GM19397 (cell line): ENCODE measurements around the gene TNFRSF25.

Experiments
- ATAC-seq: cut with Tn5 transposase; IDR thresholded peaks from one replicate; pipeline ENCODE4 v1.9.1; 2021; ENCODE audit warnings: mild to moderate bottlenecking, moderate library complexity; ENCODE audit not compliant: unreplicated experiment

TNFRSF25 gene

DNA sequence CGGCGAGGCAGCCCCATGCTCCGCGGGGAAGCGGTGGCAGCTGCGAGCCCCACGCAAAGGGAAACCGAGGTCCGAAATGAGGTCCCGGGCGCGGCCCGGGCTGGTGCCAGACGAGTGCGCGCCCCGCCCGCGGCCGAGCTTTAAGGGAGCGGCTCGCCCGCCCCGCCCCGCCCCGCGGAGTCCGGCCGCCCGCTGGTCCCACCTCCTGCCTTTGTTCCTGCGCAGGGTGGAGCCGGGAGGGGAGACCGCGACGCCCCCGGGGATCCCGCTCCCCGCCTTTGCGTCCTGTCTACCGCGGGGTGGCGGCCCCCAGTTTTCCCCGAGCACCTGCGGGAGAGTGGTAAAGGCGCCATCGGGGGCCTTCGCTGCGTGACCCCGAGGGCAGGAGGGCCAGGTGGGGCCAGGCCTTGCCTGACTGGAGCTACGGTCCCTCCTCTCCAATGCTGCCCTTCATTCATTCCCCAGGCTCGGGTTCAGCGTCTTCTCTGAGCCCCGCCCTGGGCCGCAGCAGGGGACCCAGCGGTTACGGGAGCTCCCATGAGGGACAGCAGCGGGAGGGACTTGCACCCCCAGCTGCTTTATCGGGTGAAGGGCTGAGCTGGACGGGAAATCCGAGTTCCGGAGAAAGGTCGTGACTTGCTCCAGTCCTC is 46.0 kb downstream of the TNFRSF25 start, which contains the start of gene HES2:
Gene HES2 (minus strand): TSS at position 116 of the 650 bp plus-strand sequence. CDS start 99 bp downstream, at position 17.
- ATAC-seq: no peak

DNA sequence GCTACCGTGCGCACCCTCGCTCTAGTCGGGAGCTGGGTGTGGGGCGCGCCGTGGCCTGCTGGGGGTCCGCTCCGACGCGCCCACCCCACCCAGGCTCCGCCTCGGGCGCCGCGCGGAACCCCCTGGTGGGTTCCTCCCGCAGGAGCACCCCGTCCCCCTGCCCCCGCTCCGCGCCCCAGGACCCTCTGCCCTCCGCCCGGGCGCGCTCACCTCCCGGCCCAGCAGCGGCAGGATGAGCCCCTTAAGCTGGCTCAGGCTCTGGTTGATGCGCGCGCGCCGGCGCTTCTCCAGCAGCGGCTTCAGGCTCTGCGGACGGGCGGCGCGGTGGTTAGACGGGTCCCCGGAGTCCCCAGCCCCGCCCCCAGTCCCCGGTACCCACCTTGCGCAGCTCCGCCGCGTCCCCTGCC is 46.6 kb downstream of the TNFRSF25 start:
- no peak for ATAC-seq

DNA sequence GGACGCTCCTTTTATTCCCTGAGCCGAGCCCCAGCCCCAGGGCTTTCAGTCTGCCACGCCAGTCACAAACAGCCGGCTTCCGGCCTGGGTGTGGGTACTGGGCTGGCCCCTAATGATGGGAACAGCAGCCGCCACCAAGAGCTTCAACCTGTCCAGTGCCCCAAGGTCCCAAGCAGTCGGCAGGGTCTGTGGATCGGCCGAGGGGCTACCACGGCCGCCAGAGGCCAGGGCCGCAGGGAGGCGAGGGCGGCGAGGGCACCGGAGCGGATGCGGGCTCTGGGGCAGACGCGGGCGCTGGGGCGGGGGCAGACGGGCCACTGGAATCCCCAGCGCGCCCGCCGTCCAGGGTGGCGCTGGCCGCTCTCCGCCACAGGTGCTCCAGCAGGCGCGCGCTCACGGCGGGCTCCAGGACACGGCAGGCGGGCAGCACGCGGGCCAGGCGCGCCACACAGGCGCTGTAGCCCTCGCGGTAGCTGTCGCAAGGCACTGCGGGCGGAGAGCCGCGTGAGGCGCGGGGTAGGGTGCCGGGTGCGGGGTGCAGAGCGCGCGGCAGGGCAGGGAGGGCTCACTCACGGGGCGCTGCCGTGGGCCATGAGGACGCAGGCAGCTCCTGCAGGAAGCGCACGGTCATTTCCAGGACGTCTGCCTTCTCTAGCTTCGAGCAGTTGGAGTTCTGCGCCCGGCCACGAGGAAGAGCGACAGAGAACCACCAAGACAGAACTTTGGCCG is 47.1 kb downstream of the TNFRSF25 start:
- ATAC-seq: no peak

DNA sequence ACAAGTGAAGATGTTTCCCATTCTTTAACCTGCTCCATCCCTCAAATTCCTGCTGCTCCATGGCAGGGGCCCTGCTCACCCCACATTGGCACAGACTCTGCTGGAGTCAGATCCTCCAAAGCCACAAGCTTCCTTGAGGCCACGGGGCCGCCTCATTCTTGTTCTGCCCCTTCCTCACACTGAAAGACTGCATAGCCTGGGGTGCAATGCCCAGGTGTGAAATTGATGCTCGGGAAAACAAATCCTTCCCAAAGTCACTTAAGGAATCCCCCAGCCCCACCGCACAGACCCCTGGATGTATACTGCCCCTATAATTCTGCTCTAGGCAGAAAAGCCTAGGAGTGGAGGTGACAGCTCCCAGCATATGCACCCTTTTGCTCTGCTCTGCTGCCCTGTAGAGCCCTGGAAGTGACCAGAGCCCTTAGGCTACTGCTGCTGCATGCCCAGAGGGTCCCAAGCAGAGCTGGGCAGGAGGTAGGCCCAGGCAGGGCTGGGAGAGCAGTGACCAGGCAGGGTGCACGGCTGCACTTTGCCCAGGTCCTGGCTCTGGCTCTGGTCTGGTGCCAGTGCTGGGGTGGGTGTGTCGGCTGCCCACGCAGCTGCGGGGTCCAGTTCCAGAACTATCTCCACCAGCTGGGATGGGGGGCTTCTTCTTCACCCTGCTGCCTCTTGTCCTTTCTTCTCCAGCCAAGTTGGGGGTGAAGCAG is 47.9 kb downstream of the TNFRSF25 start:
- no peak for ATAC-seq

DNA sequence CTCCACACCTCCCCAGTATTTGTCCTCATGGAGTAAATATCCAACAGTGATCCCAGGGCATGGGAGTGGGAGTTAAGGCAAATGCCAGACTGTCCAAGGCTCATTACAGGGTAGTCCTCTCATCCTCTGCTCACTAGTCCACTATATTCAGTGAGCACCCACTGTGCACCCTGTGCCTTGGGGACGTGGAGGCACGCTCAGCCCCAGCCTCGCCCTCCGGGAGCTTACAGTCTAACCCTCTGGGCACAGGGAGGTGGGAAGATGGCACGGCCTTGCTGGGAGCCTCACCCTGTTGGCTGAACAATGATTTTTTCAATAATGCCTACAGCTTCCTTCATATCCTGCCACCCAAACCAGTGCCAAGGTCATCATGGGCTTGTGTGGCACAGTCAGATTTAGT is 49.1 kb downstream of the TNFRSF25 start:
- no peak for ATAC-seq

DNA sequence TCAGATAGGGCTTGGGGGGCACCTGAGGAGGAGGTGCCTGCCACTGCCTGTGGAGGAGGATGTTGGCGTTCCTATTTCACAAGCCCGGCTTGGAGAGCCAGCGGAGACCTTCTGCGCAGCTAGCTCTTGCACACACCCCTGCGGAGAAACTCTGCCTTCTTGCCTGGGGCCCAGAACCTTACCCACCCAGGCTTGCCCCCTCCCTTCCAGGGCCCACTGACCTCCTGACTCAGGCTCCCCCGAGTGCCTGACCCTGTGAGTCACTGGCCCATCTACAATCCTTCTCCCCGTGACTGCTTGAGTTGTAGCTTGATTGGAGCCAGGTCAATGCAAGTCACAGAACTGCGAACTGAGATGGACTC is 49.7 kb downstream of the TNFRSF25 start:
- ATAC-seq: no peak

DNA sequence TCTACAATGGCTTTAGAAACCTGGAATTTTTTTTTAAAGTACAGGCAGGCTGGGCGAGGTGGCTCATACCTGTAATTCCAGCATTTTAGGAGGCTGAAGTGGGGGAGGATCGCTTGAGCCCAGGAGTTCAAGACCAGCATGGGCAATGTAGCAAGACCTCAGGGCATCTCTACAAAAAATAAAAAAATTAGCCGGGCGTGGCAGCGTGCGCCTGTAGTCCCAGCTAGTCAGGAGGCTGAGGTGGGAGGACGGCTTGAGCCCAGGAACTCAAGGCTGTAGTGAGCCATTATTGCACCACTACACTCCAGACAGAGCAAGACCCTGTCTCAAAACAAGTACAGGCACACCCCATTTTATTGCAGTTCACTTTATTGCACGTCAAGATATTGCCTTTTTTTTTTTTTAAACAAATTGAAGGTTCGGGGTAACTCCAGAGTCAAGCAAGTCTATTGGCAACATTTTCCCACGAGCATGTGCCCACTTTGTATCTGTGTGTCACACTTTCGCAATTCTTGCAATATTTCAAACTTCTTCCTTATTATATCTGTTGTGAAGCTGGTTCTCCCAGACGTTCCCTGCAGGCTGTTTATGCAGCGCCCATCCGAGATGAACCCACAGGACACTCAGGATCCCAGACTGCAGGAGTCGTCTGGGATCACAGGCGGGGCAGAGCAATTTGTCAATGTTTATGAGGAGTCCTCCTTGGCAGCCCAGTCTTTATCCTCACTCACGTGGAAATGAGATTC is 50.9 kb downstream of the TNFRSF25 start:
- no peak for ATAC-seq

DNA sequence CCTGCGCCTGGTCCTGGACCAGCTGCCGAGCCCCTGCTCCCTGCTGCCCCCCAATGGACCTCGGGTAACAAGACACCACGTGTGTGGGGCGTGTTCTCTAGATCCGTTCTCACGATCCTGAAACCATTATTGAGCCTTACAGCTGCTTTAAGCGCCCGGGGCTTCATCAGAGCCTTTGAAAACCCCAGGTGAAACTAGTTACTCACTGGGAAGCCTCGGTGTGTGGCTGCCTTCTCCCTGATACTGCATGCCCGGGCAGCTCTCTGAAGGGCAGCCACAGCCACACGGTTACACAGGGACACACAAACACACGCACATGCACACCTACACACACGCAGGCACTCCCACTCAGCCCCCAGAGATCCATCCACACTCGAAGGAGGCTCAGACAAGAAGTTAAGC is 51.5 kb downstream of the TNFRSF25 start:
- ATAC-seq: peak; percentile 69

DNA sequence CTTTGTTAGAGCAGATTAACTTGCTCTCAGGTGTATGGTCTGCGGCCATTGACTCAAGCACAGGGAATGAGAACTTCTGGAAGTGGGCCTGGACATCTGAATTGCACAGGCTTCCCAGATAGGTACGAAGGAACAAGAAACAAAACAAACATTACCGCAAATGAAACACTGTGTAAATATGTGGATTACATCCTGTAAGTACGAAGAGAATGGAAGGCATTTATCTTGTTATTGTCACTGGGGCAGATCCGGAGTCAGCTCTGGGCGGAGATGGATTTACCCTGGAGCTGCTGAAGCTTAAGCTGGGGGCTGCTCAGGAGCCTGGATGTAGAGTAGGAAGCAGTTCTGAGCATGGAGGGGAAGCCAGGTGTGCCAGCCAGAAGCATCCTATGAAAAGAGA is 53.1 kb downstream of the TNFRSF25 start:
- no peak for ATAC-seq
